Suppressor macrophage treated with lipopolysaccharide for 1 hour (primary cell): ENCODE data around the gene POLR1C.

ENCODE experiments used
- DNase-seq, 3 donors: peaks; one replicate each; pipeline ENCODE4 v3.0.0-alpha.2; 2020 to 2022

POLR1C gene

GRCh38 chr6:43516697-43517504 is at the start of gene POLR1C, which contains the start of gene YIPF3:
Gene POLR1C, plus strand, starts transcription at chr6:43517089. Its CDS starts 21 bp downstream, at chr6:43517110.
Gene YIPF3, minus strand, starts transcription at chr6:43516926. Its CDS starts 119 bp downstream, at chr6:43516807.
- DNase-seq = peak; percentile 98 to 100 (median 99)

GRCh38 chr6:43467265-43467664 is 49.6 kb upstream of the POLR1C start:
- DNase-seq = peak; percentile 14 to 43 (median 32)

- DNase-seq = no peak
Measured at GRCh38 chr6:43467752-43468151, 49.1 kb upstream of the POLR1C start.

- DNase-seq = no peak
Measured at GRCh38 chr6:43468240-43468639, 48.6 kb upstream of the POLR1C start.

- DNase-seq = no peak
Measured at GRCh38 chr6:43468748-43469681, 47.9 kb upstream of the POLR1C start.

- DNase-seq = no peak
Measured at GRCh38 chr6:43469947-43470346, 46.9 kb upstream of the POLR1C start.

GRCh38 chr6:43471399-43471798 is 45.5 kb upstream of the POLR1C start:
- no peak for DNase-seq

GRCh38 chr6:43472515-43472914 is 44.4 kb upstream of the POLR1C start:
- DNase-seq = no peak

- DNase-seq = no peak
Measured at GRCh38 chr6:43475516-43475915, 41.4 kb upstream of the POLR1C start.

- DNase-seq = no peak
Measured at GRCh38 chr6:43476746-43477145, 40.1 kb upstream of the POLR1C start.

- DNase-seq = peak; percentile 90 to 96 (median 94)
Measured at GRCh38 chr6:43477235-43478007, 39.5 kb upstream of the POLR1C start, which contains the start of gene TJAP1. Gene TJAP1, plus strand, starts transcription at chr6:43477570. Its CDS starts 21,432 bp downstream, at chr6:43499002.

GRCh38 chr6:43478008-43478372 is 38.9 kb upstream of the POLR1C start:
- DNase-seq = no peak

- peak in 1 of 3 donors; percentile 34 for DNase-seq
Measured at GRCh38 chr6:43481075-43481474, 35.8 kb upstream of the POLR1C start.

GRCh38 chr6:43481591-43482236 is 35.2 kb upstream of the POLR1C start:
- no peak for DNase-seq

- DNase-seq = no peak
Measured at GRCh38 chr6:43488667-43489276, 28.1 kb upstream of the POLR1C start.

GRCh38 chr6:43489277-43490072 is 27.4 kb upstream of the POLR1C start:
- no peak for DNase-seq

GRCh38 chr6:43490523-43490939 is 26.4 kb upstream of the POLR1C start:
- no peak for DNase-seq

- DNase-seq = no peak
Measured at GRCh38 chr6:43491750-43492661, 24.9 kb upstream of the POLR1C start.

- no peak for DNase-seq
Measured at GRCh38 chr6:43492673-43493072, 24.2 kb upstream of the POLR1C start.

- DNase-seq = no peak
Measured at GRCh38 chr6:43493230-43493629, 23.7 kb upstream of the POLR1C start.
